22Rv1 (cell line): Measurements from ENCODE around the gene HES2.

Source experiments
- ZFX ChIP-seq: fragments of 450-650 bp; IDR thresholded peaks from 2 replicates; pipeline ENCODE4 v1.6.1; 2017; ENCODE audit warnings: antibody characterized with exemption, borderline replicate concordance
- TF ChIP-seq, protein P1 (sequence below): fragments of 450-650 bp; IDR thresholded peaks from 2 replicates; pipeline ENCODE4 v1.5.1; 2017; ENCODE audit warnings: mild to moderate bottlenecking

DNA sequence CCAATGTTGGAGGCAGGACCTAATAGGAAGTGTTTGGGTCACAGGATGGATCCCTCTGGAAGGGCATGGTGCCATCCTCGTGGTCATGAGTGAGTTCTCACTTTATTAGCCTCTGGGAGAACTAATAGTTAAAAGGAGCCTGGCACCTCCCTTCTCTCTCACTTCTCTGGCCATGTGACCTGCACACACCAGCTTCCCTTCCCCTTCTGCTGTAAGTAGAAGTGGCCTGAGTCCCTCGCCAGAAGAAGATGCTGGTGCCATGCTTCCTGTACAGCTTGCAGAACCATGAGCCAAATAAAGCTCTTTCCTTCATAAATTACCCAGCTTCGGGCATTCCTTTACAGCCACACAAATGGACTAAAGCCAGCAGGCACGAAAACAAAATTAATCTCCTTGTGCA is 49.7 kb downstream of the HES2 start:
- TF ChIP-seq, protein P1, sequence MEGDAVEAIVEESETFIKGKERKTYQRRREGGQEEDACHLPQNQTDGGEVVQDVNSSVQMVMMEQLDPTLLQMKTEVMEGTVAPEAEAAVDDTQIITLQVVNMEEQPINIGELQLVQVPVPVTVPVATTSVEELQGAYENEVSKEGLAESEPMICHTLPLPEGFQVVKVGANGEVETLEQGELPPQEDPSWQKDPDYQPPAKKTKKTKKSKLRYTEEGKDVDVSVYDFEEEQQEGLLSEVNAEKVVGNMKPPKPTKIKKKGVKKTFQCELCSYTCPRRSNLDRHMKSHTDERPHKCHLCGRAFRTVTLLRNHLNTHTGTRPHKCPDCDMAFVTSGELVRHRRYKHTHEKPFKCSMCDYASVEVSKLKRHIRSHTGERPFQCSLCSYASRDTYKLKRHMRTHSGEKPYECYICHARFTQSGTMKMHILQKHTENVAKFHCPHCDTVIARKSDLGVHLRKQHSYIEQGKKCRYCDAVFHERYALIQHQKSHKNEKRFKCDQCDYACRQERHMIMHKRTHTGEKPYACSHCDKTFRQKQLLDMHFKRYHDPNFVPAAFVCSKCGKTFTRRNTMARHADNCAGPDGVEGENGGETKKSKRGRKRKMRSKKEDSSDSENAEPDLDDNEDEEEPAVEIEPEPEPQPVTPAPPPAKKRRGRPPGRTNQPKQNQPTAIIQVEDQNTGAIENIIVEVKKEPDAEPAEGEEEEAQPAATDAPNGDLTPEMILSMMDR: no peak
- no peak for TF ChIP-seq ZFX
